SK-N-SH treated with all-trans-retinoic acid at 6 μM for 48 hours (cell line): Measurements from ENCODE around the gene SV2B.

Source experiments
- CREB5 ChIP-seq: fragments of 250-450 bp; sonication (Bioruptor Pico); IDR thresholded peaks from 2 replicates; pipeline ENCODE4 v1.5.1; 2020; ENCODE audit warnings: low read depth, mild to moderate bottlenecking, moderate library complexity
- CSDC2 ChIP-seq: fragments of 250-450 bp; sonication (Bioruptor Pico); IDR thresholded peaks from 2 replicates; pipeline ENCODE4 v1.5.0; 2020; ENCODE audit warnings: mild to moderate bottlenecking, moderate library complexity
- CSRNP3 ChIP-seq: fragments of 250-450 bp; sonication (Bioruptor Pico); IDR thresholded peaks from 2 replicates; pipeline ENCODE4 v1.5.1; 2021; ENCODE audit warnings: mild to moderate bottlenecking, moderate library complexity
- GLIS3 ChIP-seq: fragments of 250-450 bp; sonication (Bioruptor Pico); IDR thresholded peaks from 2 replicates; pipeline ENCODE4 v1.5.0; 2020; ENCODE audit warnings: mild to moderate bottlenecking, moderate library complexity
- ISL1 ChIP-seq: fragments of 250-450 bp; sonication (Bioruptor Pico); IDR thresholded peaks from 2 replicates; pipeline ENCODE4 v2.1.2; 2022; ENCODE audit warnings: mild to moderate bottlenecking, moderate library complexity
- PATZ1 ChIP-seq: fragments of 250-450 bp; sonication (Bioruptor Pico); IDR thresholded peaks from 2 replicates; pipeline ENCODE4 v1.8.0; 2020; ENCODE audit warnings: mild to moderate bottlenecking, moderate library complexity, borderline replicate concordance
- POU6F1 ChIP-seq: fragments of 250-450 bp; sonication (Bioruptor Pico); IDR thresholded peaks from 2 replicates; pipeline ENCODE4 v1.8.0; 2021; ENCODE audit warnings: low read depth, mild to moderate bottlenecking, moderate library complexity, borderline replicate concordance
- RARB ChIP-seq: fragments of 250-450 bp; sonication (Bioruptor Pico); IDR thresholded peaks from 2 replicates; pipeline ENCODE4 v1.8.0; 2021; ENCODE audit warnings: mild to moderate bottlenecking, moderate library complexity
- SNAI2 ChIP-seq: fragments of 250-450 bp; sonication (Bioruptor Pico); IDR thresholded peaks from 2 replicates; pipeline ENCODE4 v1.5.0; 2020; ENCODE audit warnings: mild to moderate bottlenecking, moderate library complexity
- TCF4 ChIP-seq: fragments of 250-450 bp; sonication (Bioruptor Pico); IDR thresholded peaks from 2 replicates; pipeline ENCODE4 v1.8.0; 2021; ENCODE audit warnings: mild to moderate bottlenecking, moderate library complexity, borderline replicate concordance
- ZFP3 ChIP-seq: fragments of 250-450 bp; sonication (Bioruptor Pico); IDR thresholded peaks from 2 replicates; pipeline ENCODE4 v1.5.0; 2020; ENCODE audit warnings: mild to moderate bottlenecking, moderate library complexity
- ZNF565 ChIP-seq: fragments of 450-650 bp; formaldehyde crosslinking; conservative IDR thresholded peaks from 2 replicates; pipeline ENCODE4 v1.5.0; 2020; ENCODE audit warnings: low read depth, mild to moderate bottlenecking, moderate library complexity

- TF ChIP-seq ISL1 (CRISPR knock-in tag) (no peak), CREB5 (CRISPR knock-in tag) (no peak), CSRNP3 (CRISPR knock-in tag) (no peak), CSDC2 (CRISPR knock-in tag) (no peak), RARB (CRISPR knock-in tag) (no peak), ZNF565 (no peak), ZFP3 (CRISPR knock-in tag) (no peak), POU6F1 (no peak), PATZ1 (CRISPR knock-in tag) (no peak), SNAI2 (CRISPR knock-in tag) (no peak), GLIS3 (no peak), TCF4 (no peak)
Measured at GRCh38 chr15:91290553-91290952, 190.5 kb downstream of the SV2B start.
